Activated naive CD8-positive, alpha-beta T cell treated with anti-CD3 and anti-CD28 coated beads, Interleukin-2, amount 50 U/mL, for 16 hours (primary cell): Measurements from ENCODE around the gene DDA1.
"Not testable (repeated sequence)": the region's sequence is repeated elsewhere in the genome, so short reads cannot be mapped to it uniquely, and the experiment has no call there.

Experiments
- DNase-seq: peaks from one replicate; pipeline ENCODE4 v3.0.0-alpha.2; 2020; ENCODE audit warnings: low read depth, low spot score

Gene DDA1

GRCh38 chr19:17309198-17309964 lies at the start of gene DDA1:
Gene DDA1, plus strand, starts transcription at chr19:17309563. Its CDS starts 92 bp downstream, at chr19:17309655.
- peak; percentile 99 for DNase-seq

GRCh38 chr19:17259934-17260333 lies 49.4 kb upstream of the DDA1 start:
- DNase-seq = no peak

- peak; percentile 83 for DNase-seq
Observed at GRCh38 chr19:17260842-17261325, 48.5 kb upstream of the DDA1 start.

GRCh38 chr19:17262557-17262956 lies 46.8 kb upstream of the DDA1 start:
- no peak for DNase-seq

- DNase-seq = no peak
Observed at GRCh38 chr19:17263712-17264640, 45.4 kb upstream of the DDA1 start.

- no peak for DNase-seq
Observed at GRCh38 chr19:17264641-17264979, 44.8 kb upstream of the DDA1 start, which contains the start of gene USHBP1. Gene USHBP1, minus strand, starts transcription at chr19:17264745. Its CDS starts 446 bp downstream, at chr19:17264299.

- DNase-seq = no peak
Observed at GRCh38 chr19:17266026-17266425, 43.3 kb upstream of the DDA1 start.

- no peak for DNase-seq
Observed at GRCh38 chr19:17266589-17266974, 42.8 kb upstream of the DDA1 start.

- peak; percentile 92 for DNase-seq
Observed at GRCh38 chr19:17266975-17267788, 42.2 kb upstream of the DDA1 start, which contains the start of gene BABAM1. Gene BABAM1, plus strand, starts transcription at chr19:17267443. Its CDS starts 1,364 bp downstream, at chr19:17268807.

GRCh38 chr19:17268754-17269153 lies 40.6 kb upstream of the DDA1 start:
- DNase-seq = no peak

- DNase-seq = not testable (repeated sequence)
Observed at GRCh38 chr19:17274892-17275291, 34.5 kb upstream of the DDA1 start.

GRCh38 chr19:17275441-17276175 lies 33.8 kb upstream of the DDA1 start:
- DNase-seq = no peak

- DNase-seq = no peak
Observed at GRCh38 chr19:17279436-17279835, 29.9 kb upstream of the DDA1 start.

- peak; percentile 20 for DNase-seq
Observed at GRCh38 chr19:17281391-17282304, 27.7 kb upstream of the DDA1 start, which contains the start of gene ANKLE1. Gene ANKLE1, plus strand, starts transcription at chr19:17281901. Its CDS starts 20 bp downstream, at chr19:17281921.

GRCh38 chr19:17282488-17283125 lies 26.8 kb upstream of the DDA1 start:
- peak; percentile 57 for DNase-seq

- DNase-seq = no peak
Observed at GRCh38 chr19:17283504-17283996, 25.8 kb upstream of the DDA1 start.

- DNase-seq = no peak
Observed at GRCh38 chr19:17285415-17286135, 23.8 kb upstream of the DDA1 start.

- DNase-seq = no peak
Observed at GRCh38 chr19:17286263-17286662, 23.1 kb upstream of the DDA1 start.
